ENCODE data around the gene RPL27. TPM values are rescaled to one million over a fixed set of nuclear protein-coding genes. Genes with fewer than 3 reads are reported as not detected.

The RPL27 gene
- total RNA-seq, 1 donor = 1,876 TPM

- peak overlapping the region; percentile 36 for H3K4me3 ChIP-seq (ENCODE audit: low read depth, low read length)
- TF ChIP-seq CTCF (IDR thresholded peaks at IDR 0.05; ENCODE audit: insufficient read depth, low read length) = no peak
- DNase-seq (ENCODE audit: low read depth) = no peak
These were observed 20.0 kb downstream of the RPL27 start for GRCh38 chr17:43018008-43018853.

GRCh38 chr17:43018932-43019331 lies 20.7 kb downstream of the RPL27 start:
- peak overlapping the region; percentile 36 for H3K4me3 ChIP-seq (ENCODE audit: low read depth, low read length)
- no peak for TF ChIP-seq CTCF (IDR thresholded peaks at IDR 0.05; ENCODE audit: insufficient read depth, low read length)
- peak; percentile 35 for DNase-seq (ENCODE audit: low read depth)

- peak overlapping the region; percentile 63 for H3K4me3 ChIP-seq (ENCODE audit: low read depth, low read length)
- peak; percentile 55 for DNase-seq (ENCODE audit: low read depth)
- no peak for TF ChIP-seq CTCF (IDR thresholded peaks at IDR 0.05; ENCODE audit: insufficient read depth, low read length)
These were observed 21.2 kb downstream of the RPL27 start for GRCh38 chr17:43019418-43019817.

- H3K4me3 ChIP-seq (ENCODE audit: low read depth, low read length) = peak overlapping the region; percentile 63
- peak; percentile 54 for DNase-seq (ENCODE audit: low read depth)
- TF ChIP-seq CTCF (IDR thresholded peaks at IDR 0.05; ENCODE audit: insufficient read depth, low read length) = no peak
These were observed 21.9 kb downstream of the RPL27 start for GRCh38 chr17:43020030-43020621.

GRCh38 chr17:43020789-43021740 lies 22.8 kb downstream of the RPL27 start:
- peak; percentile 88 for DNase-seq (ENCODE audit: low read depth)
- H3K4me3 ChIP-seq (ENCODE audit: low read depth, low read length) = peak overlapping the region; percentile 99
- TF ChIP-seq CTCF (IDR thresholded peaks at IDR 0.05; ENCODE audit: insufficient read depth, low read length) = no peak

GRCh38 chr17:43021741-43022512 lies 23.7 kb downstream of the RPL27 start, which contains the start of gene VAT1:
Gene VAT1 (minus strand): TSS chr17:43022385. CDS start chr17:43022322, 63 bp downstream.
- H3K4me3 ChIP-seq (ENCODE audit: low read depth, low read length) = peak within 1 kb of the TSS; percentile 99
- peak; percentile 73 for DNase-seq (ENCODE audit: low read depth)
- no peak for TF ChIP-seq CTCF (IDR thresholded peaks at IDR 0.05; ENCODE audit: insufficient read depth, low read length)
